Mesenchymal stem cell (in vitro differentiated cells and primary cell): ENCODE results near the gene VENTX.

ENCODE experiments used
- DNase-seq: peaks from one replicate; pipeline ENCODE4 v3.0.0-alpha.2; 2013
- H2AFZ ChIP-seq: one replicate; pipeline ENCODE4 v1.6.1; 2013; ENCODE audit warnings: low read depth, mild to moderate bottlenecking, control low read depth, inconsistent platforms, low read length, moderate library complexity
- H2AK5ac ChIP-seq: 2 replicates; pipeline ENCODE4 v1.6.1; 2013; ENCODE audit warnings: low read length, moderate library complexity, mild to moderate bottlenecking, inconsistent platforms; ENCODE audit not compliant: severe bottlenecking
- H2BK120ac ChIP-seq: one replicate; pipeline ENCODE4 v1.6.1; 2013; ENCODE audit warnings: low read depth, mild to moderate bottlenecking, inconsistent platforms, low read length, moderate library complexity
- H2BK12ac ChIP-seq, 2 experiments: one replicate each; pipeline ENCODE4 v1.6.1; 2013; ENCODE audit warnings: inconsistent platforms in 2 of 2, low read length in 2 of 2, mild to moderate bottlenecking in 2 of 2, moderate library complexity in 2 of 2, control low read depth in 1 of 2
- H2BK15ac ChIP-seq: one replicate; pipeline ENCODE4 v1.6.1; 2013; ENCODE audit warnings: mild to moderate bottlenecking, low read depth, inconsistent platforms; ENCODE audit not compliant: poor library complexity, severe bottlenecking
- H2BK5ac ChIP-seq: 2 replicates; pipeline ENCODE4 v1.6.1; 2013; ENCODE audit warnings: low read depth, mild to moderate bottlenecking, low read length, control low read depth, inconsistent platforms; ENCODE audit not compliant: poor library complexity, severe bottlenecking
- H3K14ac ChIP-seq, 2 experiments: one replicate each; pipeline ENCODE4 v1.6.1; 2013; ENCODE audit warnings: inconsistent platforms in 2 of 2, low read length in 2 of 2, control low read depth in 1 of 2, mild to moderate bottlenecking in 1 of 2, moderate library complexity in 1 of 2
- H3K18ac ChIP-seq, 2 experiments: one replicate each; pipeline ENCODE4 v1.6.1; 2013; ENCODE audit warnings: inconsistent platforms in 2 of 2, low read length in 2 of 2, control low read depth in 1 of 2, low read depth in 1 of 2, mild to moderate bottlenecking in 1 of 2
- H3K23ac ChIP-seq, 2 experiments: one replicate each; pipeline ENCODE4 v1.6.1; 2013; ENCODE audit warnings: inconsistent platforms in 2 of 2, low read length in 2 of 2, mild to moderate bottlenecking in 2 of 2, moderate library complexity in 2 of 2, control low read depth in 1 of 2
- H3K27ac ChIP-seq: 2 replicates; pipeline ENCODE4 v1.5.1; 2013; ENCODE audit warnings: mild to moderate bottlenecking, moderate library complexity, low read length, control low read depth, inconsistent platforms; ENCODE audit not compliant: poor library complexity, severe bottlenecking
- H3K27me3 ChIP-seq, 2 experiments: 2 replicates each; pipeline versions ENCODE4 v1.6.1 to v1.7.0; 2013; ENCODE audit warnings: low read length in 2 of 2, mild to moderate bottlenecking in 2 of 2, moderate library complexity in 2 of 2, control low read depth in 1 of 2, inconsistent platforms in 1 of 2; ENCODE audit not compliant: control insufficient read depth in 1 of 2, insufficient read depth in 1 of 2
- H3K36me3 ChIP-seq, 2 experiments: 2 replicates each; pipeline versions ENCODE4 v1.6.1 to v1.7.0; 2013; ENCODE audit warnings: low read length in 2 of 2, control low read depth in 1 of 2, inconsistent platforms in 1 of 2, low read depth in 1 of 2, mild to moderate bottlenecking in 1 of 2; ENCODE audit not compliant: insufficient read depth in 2 of 2, control insufficient read depth in 1 of 2
- H3K4ac ChIP-seq, 2 experiments: one replicate each; pipeline ENCODE4 v1.6.1; 2013; ENCODE audit warnings: inconsistent platforms in 2 of 2, low read length in 2 of 2, mild to moderate bottlenecking in 2 of 2, moderate library complexity in 2 of 2, control low read depth in 1 of 2, low read depth in 1 of 2
- H3K4me1 ChIP-seq: 2 replicates; pipeline ENCODE4 v1.6.1; 2013; ENCODE audit warnings: low read depth, low read length, control low read depth; ENCODE audit not compliant: control insufficient read depth, insufficient read depth
- H3K4me2 ChIP-seq: 2 replicates; pipeline ENCODE4 v1.6.1; 2013; ENCODE audit warnings: low read length, mild to moderate bottlenecking, inconsistent platforms; ENCODE audit not compliant: poor library complexity, severe bottlenecking
- H3K4me3 ChIP-seq, 2 experiments: 2 replicates each; pipeline versions ENCODE4 v1.5.1 to v1.7.0; 2013; ENCODE audit warnings: low read length in 2 of 2, mild to moderate bottlenecking in 2 of 2, control low read depth in 1 of 2, low read depth in 1 of 2; ENCODE audit not compliant: insufficient read depth in 1 of 2
- H3K79me1 ChIP-seq: replicated peaks from 2 replicates; pipeline ENCODE4 v1.6.1; 2013; ENCODE audit warnings: mild to moderate bottlenecking, control low read depth, low read length, inconsistent platforms; ENCODE audit not compliant: poor library complexity, severe bottlenecking
- H3K9ac ChIP-seq: 2 replicates; pipeline ENCODE4 v1.7.0; 2013; ENCODE audit warnings: mild to moderate bottlenecking, low read length, moderate library complexity
- H3K9me3 ChIP-seq: 2 replicates; pipeline ENCODE4 v1.7.0; 2013; ENCODE audit warnings: mild to moderate bottlenecking, low read length; ENCODE audit not compliant: control insufficient read depth
- H4K8ac ChIP-seq: one replicate; pipeline ENCODE4 v1.6.1; 2013; ENCODE audit warnings: inconsistent platforms, mild to moderate bottlenecking, low read length, moderate library complexity
- H4K91ac ChIP-seq: one replicate; pipeline ENCODE4 v1.6.1; 2013; ENCODE audit warnings: mild to moderate bottlenecking, low read length, inconsistent platforms
- WGBS: methylation state at CpG from one replicate; pipeline ENCODE4 v1.1.7; 2013; ENCODE audit warnings: mixed read lengths; 5-methylcytosine and 5-hydroxymethylcytosine counted together

The VENTX gene

GRCh38 chr10:133214468-133215410 is 22.9 kb upstream of the VENTX start:
- H2BK15ac ChIP-seq = no peak overlapping the region
- H3K27ac ChIP-seq = no peak overlapping the region
- no peak overlapping the region for H3K23ac ChIP-seq
- no peak overlapping the region for H2BK5ac ChIP-seq
- H2BK120ac ChIP-seq = no peak overlapping the region
- H3K9me3 ChIP-seq = no peaks in the 10 kb centered on the region
- no peaks in the 10 kb centered on the region for H3K79me1 ChIP-seq
- H3K9ac ChIP-seq = no peak overlapping the region
- no peak overlapping the region for H3K4ac ChIP-seq
- H3K4me3 ChIP-seq = no peak overlapping the region
- no peak overlapping the region for H3K18ac ChIP-seq
- H3K27me3 ChIP-seq = peaks cover 5 to 24% of the 10 kb centered on the region in 2 experiments
- no peak overlapping the region for H3K4me2 ChIP-seq
- no peak for DNase-seq
- no peak overlapping the region for H2AK5ac ChIP-seq
- H4K8ac ChIP-seq = no peak overlapping the region
- H3K4me1 ChIP-seq = peaks cover 2% of the 10 kb centered on the region
- no peaks in the 10 kb centered on the region for H3K36me3 ChIP-seq
- H2AFZ ChIP-seq = no peak overlapping the region
- no peak overlapping the region for H3K14ac ChIP-seq
- H2BK12ac ChIP-seq = no peak overlapping the region
- WGBS = 89% methylated on average over 28 of the region's 28 CpGs
- H4K91ac ChIP-seq = no peak overlapping the region

GRCh38 chr10:133215586-133215985 is 22.1 kb upstream of the VENTX start:
- Histone ChIP-seq H3K9me3 (no peaks in the 10 kb centered on the region), H3K4me1 (peaks cover 2% of the 10 kb centered on the region), H2BK12ac (no peak overlapping the region), H2AFZ (no peak overlapping the region), H3K18ac (no peak overlapping the region), H3K27me3 (peaks cover 5 to 25% of the 10 kb centered on the region in 2 experiments), H4K8ac (no peak overlapping the region), H2BK15ac (no peak overlapping the region), H3K79me1 (no peaks in the 10 kb centered on the region), H3K23ac (no peak overlapping the region), H3K4ac (no peak overlapping the region), H3K4me3 (no peak overlapping the region), H3K27ac (no peak overlapping the region), H2BK120ac (no peak overlapping the region), H3K14ac (no peak overlapping the region), H2AK5ac (no peak overlapping the region), H3K9ac (no peak overlapping the region), H3K4me2 (no peak overlapping the region), H2BK5ac (no peak overlapping the region), H3K36me3 (no peaks in the 10 kb centered on the region), H4K91ac (no peak overlapping the region)
- WGBS = 93% methylated on average over 27 of the region's 27 CpGs
- DNase-seq = no peak

- WGBS = 89% methylated on average over 24 of the region's 26 CpGs
- Histone ChIP-seq H2AK5ac (no peak overlapping the region), H3K4me2 (no peak overlapping the region), H3K27ac (no peak overlapping the region), H3K14ac (no peak overlapping the region), H3K27me3 (peaks cover 12 to 27% of the 10 kb centered on the region in 2 experiments), H2BK120ac (no peak overlapping the region), H2BK12ac (no peak overlapping the region), H3K4me3 (no peak overlapping the region), H4K8ac (no peak overlapping the region), H3K4me1 (peaks cover 2% of the 10 kb centered on the region), H3K79me1 (no peaks in the 10 kb centered on the region), H3K18ac (no peak overlapping the region), H3K36me3 (no peaks in the 10 kb centered on the region), H2AFZ (no peak overlapping the region), H3K9ac (no peak overlapping the region), H2BK5ac (no peak overlapping the region), H2BK15ac (no peak overlapping the region), H3K9me3 (no peaks in the 10 kb centered on the region), H3K23ac (no peak overlapping the region), H4K91ac (no peak overlapping the region), H3K4ac (no peak overlapping the region)
- no peak for DNase-seq
Measured at GRCh38 chr10:133216776-133217175, 20.9 kb upstream of the VENTX start.

- no peak overlapping the region for H2BK120ac ChIP-seq
- H2AFZ ChIP-seq = no peak overlapping the region
- no peak overlapping the region for H3K4me3 ChIP-seq
- H2BK5ac ChIP-seq = no peak overlapping the region
- no peak overlapping the region for H3K18ac ChIP-seq
- no peaks in the 10 kb centered on the region for H3K79me1 ChIP-seq
- H4K91ac ChIP-seq = peak overlapping the region; percentile 61
- DNase-seq = no peak
- no peak overlapping the region for H3K27ac ChIP-seq
- H3K9me3 ChIP-seq = no peaks in the 10 kb centered on the region
- no peak overlapping the region for H2BK15ac ChIP-seq
- H3K36me3 ChIP-seq = no peaks in the 10 kb centered on the region
- H3K4me1 ChIP-seq = peaks cover 2% of the 10 kb centered on the region
- H3K9ac ChIP-seq = no peak overlapping the region
- H2AK5ac ChIP-seq = no peak overlapping the region
- peaks cover 12 to 22% of the 10 kb centered on the region in 2 experiments for H3K27me3 ChIP-seq
- no peak overlapping the region for H4K8ac ChIP-seq
- no peak overlapping the region for H2BK12ac ChIP-seq
- no peak overlapping the region for H3K23ac ChIP-seq
- H3K4ac ChIP-seq = no peak overlapping the region
- 87% methylated on average over 25 of the region's 25 CpGs for WGBS
- no peak overlapping the region for H3K14ac ChIP-seq
- no peak overlapping the region for H3K4me2 ChIP-seq
Measured at GRCh38 chr10:133217800-133218589, 19.7 kb upstream of the VENTX start.
